ENCODE results near the gene PLEKHA5.

DNA sequence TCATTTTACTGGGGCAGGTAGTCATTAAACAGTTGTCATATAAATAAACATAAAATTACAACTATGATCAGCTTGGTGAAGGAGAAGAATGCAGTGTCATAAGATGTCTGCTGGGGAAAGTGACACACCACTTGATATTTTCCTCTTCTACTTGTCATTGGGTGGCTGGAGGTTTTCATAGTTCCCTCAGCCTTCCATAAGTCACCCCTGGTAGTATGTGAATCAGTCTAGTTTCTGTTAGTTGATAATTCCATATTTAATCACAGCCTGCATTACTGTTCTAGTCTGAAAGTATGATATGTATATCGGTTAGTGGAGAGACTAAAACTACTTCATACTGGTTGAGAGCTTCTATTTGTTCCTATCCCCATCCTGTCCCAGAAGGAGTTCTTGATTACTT lies 38.2 kb downstream of the PLEKHA5 start:
- TF ChIP-seq RXRA (IDR thresholded peaks at IDR 0.05; ENCODE audit: borderline replicate concordance, low read depth) = no peak
- TF ChIP-seq RFX5 (IDR thresholded peaks at IDR 0.05; ENCODE audit: low read length) = no peak
- TF ChIP-seq CTCF (IDR thresholded peaks at IDR 0.05) = no peak
- TF ChIP-seq FOXJ3 (CRISPR knock-in tag; IDR thresholded peaks at IDR 0.05) = no peak
- TF ChIP-seq GABPA (IDR thresholded peaks at IDR 0.05; ENCODE audit: low read depth) = no peak
- TF ChIP-seq NFIC (IDR thresholded peaks at IDR 0.05; ENCODE audit: borderline replicate concordance) = no peak
- TF ChIP-seq POLR2AphosphoS5 (IDR thresholded peaks at IDR 0.05; ENCODE audit: low read depth, low read length) = no peak
- no peak for TF ChIP-seq NRF1 (IDR thresholded peaks at IDR 0.05; ENCODE audit: low read depth, low read length)
